Transverse colon (tissue), 4 donors: ENCODE measurements around the gene SLC8A3. TPM values are rescaled to one million over a fixed set of nuclear protein-coding genes. Genes with fewer than 3 reads are reported as not detected.

Experiments
- DNase-seq: peaks from one replicate; pipeline ENCODE4 v3.0.0-alpha.2; 2019
- H3K27ac ChIP-seq, 4 donors: fragments of 200-600 bp; sonication (generic); 2 replicates each; pipeline ENCODE4 v1.5.1; 2016 to 2018; ENCODE audit warnings: inconsistent platforms in 4 of 4
- H3K27me3 ChIP-seq: fragments of 200-600 bp; sonication (generic); 2 replicates; pipeline ENCODE4 v1.5.1; 2017; ENCODE audit warnings: inconsistent platforms
- H3K36me3 ChIP-seq, 4 donors: fragments of 200-600 bp; sonication (generic); 2 replicates each; pipeline ENCODE4 v1.5.1; 2017 to 2019; ENCODE audit warnings: inconsistent platforms in 4 of 4
- H3K4me1 ChIP-seq, 4 donors: fragments of 200-600 bp; sonication (generic); 2 replicates each; pipeline ENCODE4 v1.5.1; 2017 to 2020; ENCODE audit warnings: inconsistent platforms in 4 of 4
- H3K4me3 ChIP-seq, 4 donors: fragments of 200-600 bp; sonication (generic); 1 replicate in 1 of 4; 2 replicates in 3 of 4; pipeline versions ENCODE4 v1.5.1 to v1.6.1; 2017 to 2019; ENCODE audit warnings: inconsistent platforms in 4 of 4
- H3K9me3 ChIP-seq, 2 donors: fragments of 200-600 bp; sonication (generic); 2 replicates each; pipeline ENCODE4 v1.5.1; 2017 to 2019; ENCODE audit warnings: inconsistent platforms in 2 of 2
- EP300 ChIP-seq: sonication (generic); formaldehyde crosslinking; IDR thresholded peaks from one replicate; pipeline ENCODE4 v1.6.1; 2017; ENCODE audit warnings: antibody characterized with exemption, low read depth
- POLR2A ChIP-seq: fragments of 450-650 bp; IDR thresholded peaks from one replicate; pipeline ENCODE4 v1.6.1; 2016; ENCODE audit warnings: antibody characterized with exemption, mild to moderate bottlenecking, moderate library complexity
- POLR2AphosphoS5 ChIP-seq, 3 donors: sonication (generic); formaldehyde crosslinking; IDR thresholded peaks; one replicate each; pipeline ENCODE4 v1.6.1; 2016; ENCODE audit warnings: antibody characterized with exemption in 3 of 3
- WGBS, 2 donors: methylation state at CpG; one replicate each; pipeline ENCODE4 v1.1.5; 2018; ENCODE audit warnings: low coverage in 1 of 2; 5-methylcytosine and 5-hydroxymethylcytosine counted together
- in situ Hi-C, 4 donors: fragments of 200-750 bp; cut with MboI; loops; one replicate each; pipeline versions ENCODE4 v1.15.0 to v1.15.1; 2017; ENCODE audit warnings: low sequenced_read_pairs in 3 of 4, low pct_ligation_motif_present in 1 of 4, low pct_unique_long_range_greater_than_20kb in 1 of 4
- intact Hi-C: fragments of 100-400 bp; cut with DNase I; formaldehyde crosslinking; loops from one replicate; pipeline ENCODE4 v1.15.1; 2023; ENCODE audit warnings: low total_unique reads
- total RNA-seq, 4 donors: library from RNA; depleted of rRNA; stranded (reverse); fragments of >200 nt; gene quantifications; one replicate each; pipeline ENCODE4 v1.1.0, GENCODE V29; 2016
- TF ChIP-seq, protein P1 (sequence below), 5 experiments: fragments of 200-600 bp in 3 of 5; fragments of 450-650 bp in 2 of 5; sonication (generic) in 3 of 5; IDR thresholded peaks; 1 replicate in 2 of 5; 2 replicates in 3 of 5; pipeline ENCODE4 v1.5.1; 2016 to 2017; ENCODE audit warnings: antibody characterized with exemption in 5 of 5, inconsistent platforms in 3 of 5, mild to moderate bottlenecking in 2 of 5, moderate library complexity in 1 of 5

Gene SLC8A3
- total RNA-seq, 4 donors from 2014 or later: 0.27 to 1.9 (median 0.32) TPM; not detected in 1

DNA sequence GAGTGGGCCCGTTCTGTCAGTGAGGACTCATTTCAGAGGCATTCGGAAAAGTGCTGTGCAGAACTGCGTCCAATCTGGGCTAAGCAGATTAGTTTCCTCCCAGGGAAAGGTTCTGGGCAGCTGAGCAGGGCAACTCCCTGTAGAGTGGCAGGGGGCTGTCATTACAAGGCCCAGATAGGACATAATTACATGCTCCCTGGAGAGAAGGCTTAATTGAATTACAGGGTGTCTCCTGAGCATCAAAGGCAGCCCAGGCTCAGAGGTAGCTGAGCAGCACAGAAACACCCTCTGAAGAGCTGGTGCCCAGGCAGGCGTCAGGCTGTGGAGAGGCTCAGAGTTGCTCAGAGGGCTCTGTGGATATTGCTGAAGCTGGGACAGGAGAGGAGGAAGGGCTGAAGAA lies 36.0 kb downstream of the SLC8A3 start:
- intact Hi-C loops: no loop called here
- whole genome bisulfite sequencing, 2 donors: 58% methylated on average over 4 of the region's 4 CpGs; no CpG with 5 or more reads in 1 of the 2 donors
- H3K36me3 ChIP-seq: no peaks in the 10 kb centered on the region

GRCh38 chr14:70152081-70152480 lies 36.7 kb downstream of the SLC8A3 start:
- Histone ChIP-seq H3K9me3 (no peaks in the 10 kb centered on the region), H3K4me3 (no peak overlapping the region), H3K4me1 (no peaks in the 10 kb centered on the region), H3K27ac (no peak overlapping the region), H3K27me3 (no peaks in the 10 kb centered on the region), H3K36me3 (no peaks in the 10 kb centered on the region)
- in situ Hi-C loops (no loop called here), intact Hi-C loops (no loop called here)
- 50 to 81% methylated on average over 1 to 3 of the region's 3 CpGs for WGBS, 2 donors
- TF ChIP-seq EP300 (no peak), POLR2A (no peak), POLR2AphosphoS5 (IDR thresholded peaks at IDR 0.05) (no peak)
- TF ChIP-seq, protein P1, sequence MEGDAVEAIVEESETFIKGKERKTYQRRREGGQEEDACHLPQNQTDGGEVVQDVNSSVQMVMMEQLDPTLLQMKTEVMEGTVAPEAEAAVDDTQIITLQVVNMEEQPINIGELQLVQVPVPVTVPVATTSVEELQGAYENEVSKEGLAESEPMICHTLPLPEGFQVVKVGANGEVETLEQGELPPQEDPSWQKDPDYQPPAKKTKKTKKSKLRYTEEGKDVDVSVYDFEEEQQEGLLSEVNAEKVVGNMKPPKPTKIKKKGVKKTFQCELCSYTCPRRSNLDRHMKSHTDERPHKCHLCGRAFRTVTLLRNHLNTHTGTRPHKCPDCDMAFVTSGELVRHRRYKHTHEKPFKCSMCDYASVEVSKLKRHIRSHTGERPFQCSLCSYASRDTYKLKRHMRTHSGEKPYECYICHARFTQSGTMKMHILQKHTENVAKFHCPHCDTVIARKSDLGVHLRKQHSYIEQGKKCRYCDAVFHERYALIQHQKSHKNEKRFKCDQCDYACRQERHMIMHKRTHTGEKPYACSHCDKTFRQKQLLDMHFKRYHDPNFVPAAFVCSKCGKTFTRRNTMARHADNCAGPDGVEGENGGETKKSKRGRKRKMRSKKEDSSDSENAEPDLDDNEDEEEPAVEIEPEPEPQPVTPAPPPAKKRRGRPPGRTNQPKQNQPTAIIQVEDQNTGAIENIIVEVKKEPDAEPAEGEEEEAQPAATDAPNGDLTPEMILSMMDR (IDR thresholded peaks at IDR 0.05): no peak
- no peak for DNase-seq

More for the DNA sequence above, 36.0 kb downstream of the SLC8A3 start:
- H3K27ac ChIP-seq: no peak overlapping the region
- no peaks in the 10 kb centered on the region for H3K27me3 ChIP-seq
- no peak overlapping the region for H3K4me3 ChIP-seq
- H3K9me3 ChIP-seq: no peaks in the 10 kb centered on the region
- TF ChIP-seq EP300: no peak
- TF ChIP-seq, protein P1 (IDR thresholded peaks at IDR 0.05): no peak
- TF ChIP-seq POLR2A: no peak
- TF ChIP-seq POLR2AphosphoS5 (IDR thresholded peaks at IDR 0.05): no peak
- no peaks in the 10 kb centered on the region for H3K4me1 ChIP-seq
- DNase-seq: no peak
- in situ Hi-C loops: no loop called here

GRCh38 chr14:70149596-70150165 lies 39.1 kb downstream of the SLC8A3 start:
- Histone ChIP-seq H3K27ac (no peak overlapping the region), H3K27me3 (no peaks in the 10 kb centered on the region), H3K4me3 (no peak overlapping the region), H3K9me3 (no peaks in the 10 kb centered on the region), H3K4me1 (no peaks in the 10 kb centered on the region), H3K36me3 (no peaks in the 10 kb centered on the region)
- in situ Hi-C loops (no loop called here), intact Hi-C loops (no loop called here)
- DNase-seq: no peak
- TF ChIP-seq POLR2AphosphoS5 (IDR thresholded peaks at IDR 0.05) (no peak), POLR2A (no peak), EP300 (no peak)
- TF ChIP-seq, protein P1 (IDR thresholded peaks at IDR 0.05): no peak
- WGBS, 2 donors: 43 to 59% methylated on average over 2 to 4 of the region's 4 CpGs

GRCh38 chr14:70148911-70149595 lies 39.7 kb downstream of the SLC8A3 start:
- H3K27me3 ChIP-seq: no peaks in the 10 kb centered on the region
- H3K36me3 ChIP-seq: no peaks in the 10 kb centered on the region
- H3K27ac ChIP-seq: no peak overlapping the region
- intact Hi-C loops: no loop called here
- H3K9me3 ChIP-seq: no peaks in the 10 kb centered on the region
- no peak for DNase-seq
- no peak overlapping the region for H3K4me3 ChIP-seq
- in situ Hi-C loops: no loop called here
- TF ChIP-seq POLR2A: no peak
- TF ChIP-seq POLR2AphosphoS5 (IDR thresholded peaks at IDR 0.05): no peak
- no peak for TF ChIP-seq EP300
- TF ChIP-seq, protein P1 (IDR thresholded peaks at IDR 0.05): no peak
- 20 to 39% methylated on average over 1 to 3 of the region's 3 CpGs for WGBS, 2 donors
- H3K4me1 ChIP-seq: no peaks in the 10 kb centered on the region
